ENCODE data around the gene CLASP1.

- no peak for TF ChIP-seq EZH2 (IDR thresholded peaks at IDR 0.05; ENCODE audit: low read length)
- no peak for TF ChIP-seq CTCF (optimal IDR thresholded peaks at IDR 0.05 in 1 of 3, IDR thresholded peaks at IDR 0.05 in 1 of 3, conservative IDR thresholded peaks at IDR 0.05 in 1 of 3; ENCODE audit: extremely low read depth in 1 of 3, insufficient read depth in 2 of 3, low read length in 3 of 3)
These were observed 178.3 kb downstream of the CLASP1 start for GRCh38 chr2:121470917-121471316.

Data from keratinocyte (primary cell).